ENCODE data around the gene MCAM.

MCAM gene

GRCh38 chr11:119363851-119364590, 47.1 kb upstream of the MCAM start:
- TF ChIP-seq CSRNP3 (CRISPR knock-in tag; IDR thresholded peaks at IDR 0.05), result no peak
- TF ChIP-seq ZNF70 (CRISPR knock-in tag; IDR thresholded peaks at IDR 0.05), result no peak
- TF ChIP-seq ZNF8 (CRISPR knock-in tag; IDR thresholded peaks at IDR 0.05), result no peak
- TF ChIP-seq PPARA (CRISPR knock-in tag; IDR thresholded peaks at IDR 0.05; ENCODE audit: borderline replicate concordance), result no peak
- TF ChIP-seq ESRRG (CRISPR knock-in tag; IDR thresholded peaks at IDR 0.05), result no peak
- no peak for TF ChIP-seq ZC3H10 (CRISPR knock-in tag; IDR thresholded peaks at IDR 0.05)
- no peak for TF ChIP-seq TSHZ2 (CRISPR knock-in tag; IDR thresholded peaks at IDR 0.05)
- no peak for TF ChIP-seq BACH2 (CRISPR knock-in tag; IDR thresholded peaks at IDR 0.05; ENCODE audit: borderline replicate concordance)
- no peak for TF ChIP-seq PATZ1 (CRISPR knock-in tag; IDR thresholded peaks at IDR 0.05; ENCODE audit: borderline replicate concordance)
- no peak for TF ChIP-seq ZFP30 (CRISPR knock-in tag; IDR thresholded peaks at IDR 0.05)
- ATAC-seq, result peak; percentile 39

- TF ChIP-seq OSR1 (CRISPR knock-in tag; IDR thresholded peaks at IDR 0.05), result no peak
- no peak for TF ChIP-seq TCF4 (CRISPR knock-in tag; IDR thresholded peaks at IDR 0.05; ENCODE audit: borderline replicate concordance)
- TF ChIP-seq CSRNP3 (CRISPR knock-in tag; IDR thresholded peaks at IDR 0.05), result no peak
- TF ChIP-seq CSDC2 (CRISPR knock-in tag; IDR thresholded peaks at IDR 0.05), result no peak
- TF ChIP-seq GLIS3 (CRISPR knock-in tag; IDR thresholded peaks at IDR 0.05), result no peak
- no peak for TF ChIP-seq ZFP3 (CRISPR knock-in tag; IDR thresholded peaks at IDR 0.05)
- TF ChIP-seq RARB (CRISPR knock-in tag; IDR thresholded peaks at IDR 0.05), result no peak
- TF ChIP-seq CREB5 (CRISPR knock-in tag; IDR thresholded peaks at IDR 0.05; ENCODE audit: low read depth), result no peak
- no peak for TF ChIP-seq TSHZ2 (CRISPR knock-in tag; IDR thresholded peaks at IDR 0.05)
- no peak for TF ChIP-seq PATZ1 (CRISPR knock-in tag; IDR thresholded peaks at IDR 0.05; ENCODE audit: borderline replicate concordance)
- TF ChIP-seq SNAI2 (CRISPR knock-in tag; IDR thresholded peaks at IDR 0.05), result no peak
- TF ChIP-seq TOX (CRISPR knock-in tag; IDR thresholded peaks at IDR 0.05; ENCODE audit: borderline replicate concordance), result no peak
- TF ChIP-seq ESRRG (CRISPR knock-in tag; IDR thresholded peaks at IDR 0.05), result no peak
- no peak for TF ChIP-seq ZFP30 (CRISPR knock-in tag; IDR thresholded peaks at IDR 0.05)
- TF ChIP-seq POU6F1 (CRISPR knock-in tag; IDR thresholded peaks at IDR 0.05; ENCODE audit: borderline replicate concordance, low read depth), result no peak
- TF ChIP-seq PPARA (CRISPR knock-in tag; IDR thresholded peaks at IDR 0.05; ENCODE audit: borderline replicate concordance), result no peak
- no peak for ATAC-seq
These were observed 46.3 kb upstream of the MCAM start for GRCh38 chr11:119363081-119363850.

All from SK-N-SH treated with all-trans-retinoic acid at 6 μM for 48 hours (cell line).